ENCODE measurements around the gene ZBTB9.

DNA sequence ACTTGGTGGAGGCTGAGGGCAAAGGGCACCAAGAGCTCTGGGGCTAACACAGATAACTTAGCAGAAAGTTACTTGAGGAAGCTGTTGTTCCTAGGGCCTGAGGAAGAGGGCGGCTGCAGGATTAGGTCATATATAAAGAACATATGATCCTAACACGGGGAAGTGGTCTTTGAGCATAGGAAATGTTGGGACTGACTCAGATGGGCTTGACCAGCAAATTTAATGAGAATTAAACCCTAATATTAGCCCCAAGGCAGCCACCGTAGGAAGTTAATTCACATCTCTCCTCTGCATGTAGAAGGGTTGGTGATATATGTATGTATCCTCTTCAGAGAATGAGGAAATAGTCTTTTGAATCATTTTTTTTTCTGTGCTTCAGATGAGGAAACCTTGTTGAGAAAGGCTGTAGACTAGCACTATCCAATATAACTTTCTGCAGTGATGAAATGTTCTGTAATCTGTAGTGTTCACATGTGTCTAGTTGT, 9.2 kb upstream of the ZBTB9 start:
- TF ChIP-seq, protein P1, sequence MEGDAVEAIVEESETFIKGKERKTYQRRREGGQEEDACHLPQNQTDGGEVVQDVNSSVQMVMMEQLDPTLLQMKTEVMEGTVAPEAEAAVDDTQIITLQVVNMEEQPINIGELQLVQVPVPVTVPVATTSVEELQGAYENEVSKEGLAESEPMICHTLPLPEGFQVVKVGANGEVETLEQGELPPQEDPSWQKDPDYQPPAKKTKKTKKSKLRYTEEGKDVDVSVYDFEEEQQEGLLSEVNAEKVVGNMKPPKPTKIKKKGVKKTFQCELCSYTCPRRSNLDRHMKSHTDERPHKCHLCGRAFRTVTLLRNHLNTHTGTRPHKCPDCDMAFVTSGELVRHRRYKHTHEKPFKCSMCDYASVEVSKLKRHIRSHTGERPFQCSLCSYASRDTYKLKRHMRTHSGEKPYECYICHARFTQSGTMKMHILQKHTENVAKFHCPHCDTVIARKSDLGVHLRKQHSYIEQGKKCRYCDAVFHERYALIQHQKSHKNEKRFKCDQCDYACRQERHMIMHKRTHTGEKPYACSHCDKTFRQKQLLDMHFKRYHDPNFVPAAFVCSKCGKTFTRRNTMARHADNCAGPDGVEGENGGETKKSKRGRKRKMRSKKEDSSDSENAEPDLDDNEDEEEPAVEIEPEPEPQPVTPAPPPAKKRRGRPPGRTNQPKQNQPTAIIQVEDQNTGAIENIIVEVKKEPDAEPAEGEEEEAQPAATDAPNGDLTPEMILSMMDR (IDR thresholded peaks at IDR 0.05 in 2 of 3, conservative IDR thresholded peaks at IDR 0.05 in 1 of 3; ENCODE audit: borderline replicate concordance in 1 of 3, insufficient read depth in 1 of 3, low read depth in 2 of 3, low read length in 2 of 3) = no peak
- TF ChIP-seq POLR2A (IDR thresholded peaks at IDR 0.05; ENCODE audit: borderline replicate concordance, extremely low read depth, insufficient read depth, insufficient read length) = no peak
- TF ChIP-seq RAD21 (IDR thresholded peaks at IDR 0.05; ENCODE audit: low read depth) = no peak
- no peak for TF ChIP-seq ZNF274 (IDR thresholded peaks at IDR 0.05; ENCODE audit: low read depth, low read length)
- TF ChIP-seq, protein P2, sequence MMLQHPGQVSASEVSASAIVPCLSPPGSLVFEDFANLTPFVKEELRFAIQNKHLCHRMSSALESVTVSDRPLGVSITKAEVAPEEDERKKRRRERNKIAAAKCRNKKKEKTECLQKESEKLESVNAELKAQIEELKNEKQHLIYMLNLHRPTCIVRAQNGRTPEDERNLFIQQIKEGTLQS (IDR thresholded peaks at IDR 0.05) = no peak
- TF ChIP-seq, protein P3, sequence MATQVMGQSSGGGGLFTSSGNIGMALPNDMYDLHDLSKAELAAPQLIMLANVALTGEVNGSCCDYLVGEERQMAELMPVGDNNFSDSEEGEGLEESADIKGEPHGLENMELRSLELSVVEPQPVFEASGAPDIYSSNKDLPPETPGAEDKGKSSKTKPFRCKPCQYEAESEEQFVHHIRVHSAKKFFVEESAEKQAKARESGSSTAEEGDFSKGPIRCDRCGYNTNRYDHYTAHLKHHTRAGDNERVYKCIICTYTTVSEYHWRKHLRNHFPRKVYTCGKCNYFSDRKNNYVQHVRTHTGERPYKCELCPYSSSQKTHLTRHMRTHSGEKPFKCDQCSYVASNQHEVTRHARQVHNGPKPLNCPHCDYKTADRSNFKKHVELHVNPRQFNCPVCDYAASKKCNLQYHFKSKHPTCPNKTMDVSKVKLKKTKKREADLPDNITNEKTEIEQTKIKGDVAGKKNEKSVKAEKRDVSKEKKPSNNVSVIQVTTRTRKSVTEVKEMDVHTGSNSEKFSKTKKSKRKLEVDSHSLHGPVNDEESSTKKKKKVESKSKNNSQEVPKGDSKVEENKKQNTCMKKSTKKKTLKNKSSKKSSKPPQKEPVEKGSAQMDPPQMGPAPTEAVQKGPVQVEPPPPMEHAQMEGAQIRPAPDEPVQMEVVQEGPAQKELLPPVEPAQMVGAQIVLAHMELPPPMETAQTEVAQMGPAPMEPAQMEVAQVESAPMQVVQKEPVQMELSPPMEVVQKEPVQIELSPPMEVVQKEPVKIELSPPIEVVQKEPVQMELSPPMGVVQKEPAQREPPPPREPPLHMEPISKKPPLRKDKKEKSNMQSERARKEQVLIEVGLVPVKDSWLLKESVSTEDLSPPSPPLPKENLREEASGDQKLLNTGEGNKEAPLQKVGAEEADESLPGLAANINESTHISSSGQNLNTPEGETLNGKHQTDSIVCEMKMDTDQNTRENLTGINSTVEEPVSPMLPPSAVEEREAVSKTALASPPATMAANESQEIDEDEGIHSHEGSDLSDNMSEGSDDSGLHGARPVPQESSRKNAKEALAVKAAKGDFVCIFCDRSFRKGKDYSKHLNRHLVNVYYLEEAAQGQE (IDR thresholded peaks at IDR 0.05; ENCODE audit: low read depth) = no peak
- TF ChIP-seq EZH2 (IDR thresholded peaks at IDR 0.05) = no peak
- no peak for TF ChIP-seq JUND (IDR thresholded peaks at IDR 0.05)
- no peak for TF ChIP-seq CBX3 (IDR thresholded peaks at IDR 0.05; ENCODE audit: low read depth)

Data from HCT116 (cell line).